Fibroblast of upper back skin (primary cell): ENCODE data around the gene ZNF117.
"Not testable (repeated sequence)": the region's sequence is repeated elsewhere in the genome, so short reads cannot be mapped to it uniquely, and the experiment has no call there.

Source experiments
- DNase-seq: peaks from one replicate; pipeline ENCODE4 v3.0.0-alpha.2; 2013

Gene ZNF117

GRCh38 chr7:64993901-64994300, 3.1 kb upstream of the ZNF117 start:
- DNase-seq: no peak

DNA sequence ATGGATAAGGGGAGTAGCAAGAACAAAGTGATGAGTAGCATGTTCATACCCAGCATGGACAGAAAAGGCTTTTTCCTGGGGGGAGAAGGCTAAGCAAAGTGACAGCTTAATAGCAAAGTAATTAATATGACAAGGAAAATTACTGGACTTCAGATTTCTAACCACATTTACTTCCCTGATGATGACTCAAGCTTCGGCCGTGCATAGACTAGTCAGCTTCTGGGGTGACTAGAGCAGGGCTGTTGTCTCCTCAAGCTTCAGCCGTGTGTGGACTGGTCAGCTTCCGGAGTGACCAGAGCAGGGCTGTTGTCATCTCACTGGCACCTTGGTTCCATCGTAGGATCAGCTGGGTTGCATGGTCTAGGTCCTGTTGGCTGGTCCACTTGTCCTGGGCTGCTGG, 2.1 kb upstream of the ZNF117 start:
- DNase-seq: no peak

DNA sequence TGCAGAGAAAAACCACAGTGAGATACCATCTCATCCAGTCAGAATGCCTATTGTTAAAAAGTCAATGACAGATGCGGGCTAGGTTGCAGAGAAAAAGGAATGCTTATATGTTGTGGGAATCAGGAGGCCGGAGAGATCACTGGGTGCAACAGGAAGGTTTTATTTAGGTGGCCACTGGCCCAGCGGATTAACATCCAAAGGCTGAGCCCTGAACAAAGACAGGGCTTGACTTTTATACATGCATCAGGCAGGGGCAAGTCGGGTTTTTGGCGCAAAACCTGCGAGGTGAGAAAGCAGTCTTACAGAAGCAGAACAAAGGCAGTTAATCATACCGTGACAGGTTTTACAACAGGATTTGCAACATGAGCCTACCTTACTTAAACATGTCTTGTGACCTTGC, 620 bp downstream of the ZNF117 start:
- no peak for DNase-seq

DNA sequence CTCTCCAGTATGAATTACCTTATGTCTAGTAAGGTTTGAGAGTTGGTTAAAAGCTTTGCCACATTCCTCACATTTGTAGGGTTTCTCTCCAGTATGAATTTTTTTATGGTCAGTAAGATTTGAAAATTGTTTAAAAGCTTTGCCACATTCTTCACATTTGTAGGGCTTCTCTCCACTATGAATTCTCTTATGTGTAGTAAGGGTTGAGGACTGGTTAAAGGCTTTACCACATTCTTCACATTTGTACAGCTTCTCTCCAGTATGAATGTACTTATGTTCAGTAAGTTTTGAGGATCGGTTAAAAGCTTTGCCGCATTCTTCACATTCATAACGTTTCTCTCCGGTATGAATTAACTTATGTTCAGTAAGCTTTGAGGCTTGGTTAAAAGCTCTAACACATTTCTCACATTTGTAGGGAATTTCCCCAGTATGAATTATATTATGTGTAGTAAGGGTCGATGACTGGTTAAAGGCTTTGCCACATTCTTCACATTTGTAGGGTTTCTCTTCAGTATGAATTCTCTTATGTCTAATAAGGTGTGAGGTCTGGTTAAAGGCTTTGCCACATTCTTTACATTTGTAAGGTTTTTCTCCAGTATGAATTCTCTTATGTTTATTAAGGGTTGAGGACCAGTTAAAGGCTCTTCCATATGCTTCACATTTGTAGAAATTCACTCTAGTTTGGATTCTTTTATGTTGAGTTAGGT, 12.2 kb downstream of the ZNF117 start:
- DNase-seq: no peak

DNA sequence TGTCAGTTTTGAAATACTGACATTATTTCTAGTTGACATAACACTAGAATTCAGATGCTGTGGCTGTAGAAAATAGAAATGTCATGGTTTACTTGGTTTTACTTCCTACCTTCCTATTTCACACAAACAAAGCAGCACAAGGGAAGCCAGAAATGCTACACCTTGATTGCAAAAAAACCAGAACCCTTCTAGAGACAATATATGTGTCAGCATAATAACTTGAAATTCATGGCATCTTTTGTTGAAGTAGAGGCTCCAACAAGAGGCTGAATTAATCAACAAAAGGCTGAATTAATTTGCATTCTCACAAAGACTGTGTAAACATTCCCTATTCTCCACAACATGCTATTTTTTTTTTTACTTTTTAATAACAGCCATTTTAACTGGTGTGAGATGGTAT, 25.2 kb downstream of the ZNF117 start:
- no peak for DNase-seq

- no peak for DNase-seq
These were observed 31.6 kb downstream of the ZNF117 start for GRCh38 chr7:64959072-64959747.

DNA sequence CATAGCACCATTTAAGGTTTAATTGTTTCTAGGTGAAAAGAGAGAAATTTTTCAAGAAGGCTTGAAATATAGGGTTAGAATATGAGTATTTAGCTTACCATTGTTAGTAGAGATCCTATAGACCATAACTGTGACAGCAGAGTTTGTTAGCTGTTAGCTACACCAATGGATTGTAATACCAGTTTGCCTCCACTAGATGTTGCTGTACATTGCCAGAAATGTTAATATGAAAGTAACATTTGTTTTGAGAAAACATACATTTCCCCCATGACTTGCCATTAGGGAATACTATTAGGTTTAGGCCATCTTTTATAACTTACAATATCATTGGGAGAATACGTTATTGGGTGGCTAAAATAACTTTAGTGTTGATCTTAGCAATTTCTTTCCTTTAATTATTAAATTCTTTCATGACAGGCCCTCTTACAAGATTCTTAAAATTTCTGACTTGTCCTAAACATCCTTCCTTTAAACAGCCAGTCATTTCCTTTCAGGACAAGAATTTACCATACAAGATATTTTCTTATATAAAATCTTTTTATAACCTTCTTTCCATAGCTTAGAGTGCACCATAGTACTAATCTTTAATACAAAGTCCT, 39.5 kb downstream of the ZNF117 start:
- peak; percentile 43 for DNase-seq

GRCh38 chr7:64950673-64951072, 40.2 kb downstream of the ZNF117 start:
- not testable (repeated sequence) for DNase-seq

- DNase-seq: not testable (repeated sequence)
These were observed 42.1 kb downstream of the ZNF117 start for GRCh38 chr7:64948774-64949173.

- DNase-seq: no peak
These were observed 43.4 kb downstream of the ZNF117 start for GRCh38 chr7:64947252-64948000.

DNA sequence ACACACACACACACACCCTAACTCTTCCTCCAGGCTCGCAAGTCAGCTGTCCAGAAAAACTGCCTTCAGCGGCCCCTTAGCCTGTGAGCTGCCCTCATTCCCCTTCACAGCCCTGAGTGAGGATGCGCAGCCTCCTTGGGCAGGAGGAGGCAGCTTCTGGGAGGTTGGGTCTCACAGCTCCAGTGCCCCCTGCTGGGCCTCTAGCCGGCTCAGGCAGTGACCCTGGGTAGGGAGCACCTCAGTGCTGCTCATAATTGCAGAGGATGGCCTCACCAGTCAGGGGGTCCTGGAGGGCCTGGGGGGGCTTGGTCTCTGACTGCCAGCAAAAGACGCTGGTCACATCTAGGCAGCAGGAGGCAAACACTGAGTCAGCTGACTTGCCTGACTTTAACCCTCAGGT, 44.1 kb downstream of the ZNF117 start:
- DNase-seq: no peak

DNA sequence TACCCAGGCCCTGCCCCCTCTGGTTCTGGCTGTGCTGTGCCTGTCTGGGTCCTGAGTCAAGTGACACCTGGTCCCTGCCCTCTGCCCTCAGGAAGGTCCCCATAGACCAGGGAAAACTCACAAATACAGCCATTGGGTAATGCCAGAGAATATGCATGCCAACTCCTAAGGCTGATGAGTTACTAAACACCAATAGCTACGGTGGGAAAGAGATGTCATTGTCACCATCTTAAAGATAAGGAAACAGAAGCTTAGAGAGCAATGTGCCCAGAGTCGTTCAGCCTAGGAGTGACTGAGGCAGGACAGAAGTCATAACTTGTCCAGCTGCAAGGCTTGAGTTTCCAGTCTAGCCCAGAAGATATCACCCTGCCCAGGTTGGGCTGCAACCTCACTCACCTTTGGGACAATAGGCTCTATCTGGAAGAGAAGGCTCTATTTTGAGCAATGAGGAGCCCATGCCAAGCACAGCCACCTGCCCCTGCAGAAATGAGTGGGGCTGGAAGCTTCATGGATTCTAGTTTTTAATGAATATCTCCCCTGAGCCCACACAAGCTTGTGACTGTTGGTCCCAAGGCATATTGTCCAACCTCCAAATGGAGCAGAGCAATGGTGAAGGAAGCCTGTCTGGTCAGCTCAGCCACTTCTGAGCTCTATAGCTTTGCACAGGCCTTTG, 45.2 kb downstream of the ZNF117 start:
- DNase-seq: no peak

DNA sequence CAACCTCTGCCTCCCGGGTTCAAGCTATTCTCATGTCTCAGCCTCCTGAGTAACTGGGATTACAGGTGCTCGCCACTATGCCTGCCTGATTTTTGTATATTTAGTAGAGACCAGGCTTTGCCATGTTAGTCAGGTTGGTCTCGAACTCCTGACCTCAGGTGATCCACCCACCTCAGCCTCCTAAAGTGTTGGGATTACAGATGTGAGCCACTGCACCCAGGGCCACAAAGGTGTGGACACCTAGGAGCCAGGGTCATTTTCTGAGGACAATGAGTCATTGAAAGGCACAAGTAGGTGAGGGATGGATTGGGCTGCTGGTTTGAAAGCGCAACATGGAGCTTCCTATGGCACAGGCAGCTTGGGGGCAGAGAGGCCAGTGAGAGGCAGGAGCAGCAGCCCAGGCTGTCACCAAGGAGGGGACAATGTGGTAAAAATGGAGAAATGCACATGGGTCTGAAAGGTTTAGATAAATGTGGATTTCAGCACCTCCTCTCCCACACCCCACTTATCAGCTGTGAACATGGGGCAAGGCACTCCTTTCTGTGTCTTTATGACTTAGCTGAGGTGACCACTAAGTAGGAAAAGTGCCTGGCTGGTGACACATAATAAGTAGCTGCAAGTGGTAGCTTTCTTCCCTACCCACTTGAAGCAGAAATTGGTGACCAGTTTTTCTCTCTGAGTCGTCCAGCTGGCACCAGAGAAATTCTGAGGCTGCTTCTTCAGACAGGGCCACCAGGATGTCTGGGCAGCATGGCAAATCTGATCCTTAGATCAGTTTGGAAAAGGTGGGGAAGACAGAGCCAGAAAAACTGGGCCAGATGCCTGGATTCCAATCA, 46.0 kb downstream of the ZNF117 start:
- DNase-seq: not testable (repeated sequence)

GRCh38 chr7:64940021-64940420, 50.8 kb downstream of the ZNF117 start:
- DNase-seq: not testable (repeated sequence)

GRCh38 chr7:64938540-64938939, 52.3 kb downstream of the ZNF117 start:
- DNase-seq: no peak

GRCh38 chr7:64934478-64934877, 56.4 kb downstream of the ZNF117 start:
- no peak for DNase-seq

DNA sequence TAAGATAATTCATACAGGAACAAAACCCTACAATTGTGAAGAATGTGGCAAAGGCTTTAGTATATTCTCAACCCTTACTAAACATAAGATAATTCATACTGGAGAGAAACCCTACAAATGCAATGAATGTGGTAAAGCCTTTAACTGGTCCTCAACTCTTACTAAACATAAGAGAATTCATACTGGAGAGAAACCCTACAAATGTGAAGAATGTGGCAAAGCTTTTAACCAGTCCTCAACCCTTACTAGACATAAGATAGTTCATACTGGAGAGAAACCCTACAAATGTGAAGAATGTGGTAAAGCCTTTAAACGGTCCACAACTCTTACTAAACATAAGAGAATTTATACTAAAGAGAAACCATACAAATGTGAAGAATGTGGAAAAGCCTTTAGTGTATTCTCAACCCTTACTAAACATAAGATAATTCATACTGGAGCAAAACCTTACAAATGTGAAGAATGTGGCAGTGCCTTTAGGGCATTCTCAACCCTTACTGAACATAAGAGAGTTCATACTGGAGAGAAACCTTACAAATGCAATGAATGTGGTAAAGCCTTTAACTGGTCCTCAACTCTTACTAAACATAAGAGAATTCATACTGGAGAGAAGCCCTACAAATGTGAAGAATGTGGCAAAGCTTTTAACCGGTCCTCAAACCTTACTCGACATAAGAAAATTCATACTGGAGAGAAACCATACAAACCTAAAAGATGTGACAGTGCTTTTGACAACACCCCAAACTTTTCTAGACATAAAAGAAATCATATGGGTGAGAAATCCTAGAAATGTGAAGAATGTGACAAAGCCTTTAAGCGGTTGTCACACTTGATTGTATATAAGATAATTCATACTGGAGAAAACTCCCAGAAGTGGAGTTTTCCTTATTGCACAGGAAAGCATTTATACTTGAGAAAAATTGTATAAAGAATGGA, 62.3 kb downstream of the ZNF117 start:
- not testable (repeated sequence) for DNase-seq
